Activated T-cell treated with anti-CD3 and anti-CD28 coated beads, Interleukin-2, amount 50 U/mL, for 24 hours (primary cell): Measurements from ENCODE around the gene MARCHF4.

Source experiments
- DNase-seq: peaks from one replicate; pipeline ENCODE4 v3.0.0-alpha.2; 2020
- H3K27ac Mint-ChIP-seq: 2 replicates; pipeline ENCODE4 v1.8.0; 2020; ENCODE audit warnings: mild to moderate bottlenecking, mixed read lengths
- H3K27me3 Mint-ChIP-seq: 2 replicates; pipeline ENCODE4 v1.8.0; 2020; ENCODE audit warnings: mixed read lengths
- H3K36me3 Mint-ChIP-seq: 2 replicates; pipeline ENCODE4 v1.8.0; 2020; ENCODE audit warnings: low read depth, mixed read lengths
- H3K4me1 Mint-ChIP-seq: 2 replicates; pipeline ENCODE4 v1.8.0; 2020; ENCODE audit warnings: low read depth, mixed read lengths
- H3K4me3 Mint-ChIP-seq: 2 replicates; pipeline ENCODE4 v1.8.0; 2020; ENCODE audit warnings: mild to moderate bottlenecking, moderate library complexity, mixed read lengths
- H3K9me3 Mint-ChIP-seq: 2 replicates; pipeline ENCODE4 v1.8.0; 2020; ENCODE audit warnings: mixed read lengths

The MARCHF4 gene

GRCh38 chr2:216348756-216349308, 23.5 kb downstream of the MARCHF4 start:
- peak overlapping the region; percentile 1 for H3K4me3 Mint-ChIP-seq
- peaks cover 86% of the 10 kb centered on the region for H3K4me1 Mint-ChIP-seq
- no peaks in the 10 kb centered on the region for H3K36me3 Mint-ChIP-seq
- no peak for DNase-seq
- H3K27ac Mint-ChIP-seq = peak overlapping the region; percentile 63
- H3K27me3 Mint-ChIP-seq = no peaks in the 10 kb centered on the region
- H3K9me3 Mint-ChIP-seq = no peaks in the 10 kb centered on the region

- no peak for DNase-seq
- H3K27ac Mint-ChIP-seq = peak overlapping the region; percentile 75
- no peak overlapping the region for H3K4me3 Mint-ChIP-seq
Observed at GRCh38 chr2:216346781-216347180, 25.5 kb downstream of the MARCHF4 start.

GRCh38 chr2:216345846-216346245, 26.4 kb downstream of the MARCHF4 start:
- H3K4me3 Mint-ChIP-seq = no peak overlapping the region
- no peak overlapping the region for H3K27ac Mint-ChIP-seq
- no peaks in the 10 kb centered on the region for H3K27me3 Mint-ChIP-seq
- no peaks in the 10 kb centered on the region for H3K36me3 Mint-ChIP-seq
- H3K4me1 Mint-ChIP-seq = peaks cover 70% of the 10 kb centered on the region
- H3K9me3 Mint-ChIP-seq = no peaks in the 10 kb centered on the region
- no peak for DNase-seq

More at GRCh38 chr2:216346781-216347180, 25.5 kb downstream of the MARCHF4 start:
- H3K4me1 Mint-ChIP-seq = peaks cover 69% of the 10 kb centered on the region
- H3K27me3 Mint-ChIP-seq = no peaks in the 10 kb centered on the region
- no peaks in the 10 kb centered on the region for H3K9me3 Mint-ChIP-seq
- H3K36me3 Mint-ChIP-seq = no peaks in the 10 kb centered on the region

DNA sequence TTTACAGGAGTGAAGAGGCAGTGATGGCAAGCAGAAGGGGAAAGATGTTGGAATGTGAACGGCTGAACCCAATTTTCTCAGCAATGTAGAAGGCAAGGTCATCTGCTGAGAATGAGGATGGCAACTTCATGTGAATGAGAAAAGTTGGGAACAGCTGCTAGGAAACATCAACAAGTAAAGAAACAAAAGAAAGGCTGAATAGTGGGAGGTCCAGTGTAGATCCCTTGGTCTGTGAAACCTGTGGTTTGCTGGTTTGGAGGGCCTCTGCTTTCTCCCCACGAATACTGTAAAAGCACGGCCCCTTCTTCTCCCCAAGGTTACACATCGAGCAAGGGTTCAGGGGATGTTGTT, 27.4 kb downstream of the MARCHF4 start:
- DNase-seq = no peak
- no peaks in the 10 kb centered on the region for H3K27me3 Mint-ChIP-seq
- no peak overlapping the region for H3K27ac Mint-ChIP-seq
- H3K4me1 Mint-ChIP-seq = peaks cover 70% of the 10 kb centered on the region
- no peaks in the 10 kb centered on the region for H3K36me3 Mint-ChIP-seq
- no peak overlapping the region for H3K4me3 Mint-ChIP-seq
- no peaks in the 10 kb centered on the region for H3K9me3 Mint-ChIP-seq

DNA sequence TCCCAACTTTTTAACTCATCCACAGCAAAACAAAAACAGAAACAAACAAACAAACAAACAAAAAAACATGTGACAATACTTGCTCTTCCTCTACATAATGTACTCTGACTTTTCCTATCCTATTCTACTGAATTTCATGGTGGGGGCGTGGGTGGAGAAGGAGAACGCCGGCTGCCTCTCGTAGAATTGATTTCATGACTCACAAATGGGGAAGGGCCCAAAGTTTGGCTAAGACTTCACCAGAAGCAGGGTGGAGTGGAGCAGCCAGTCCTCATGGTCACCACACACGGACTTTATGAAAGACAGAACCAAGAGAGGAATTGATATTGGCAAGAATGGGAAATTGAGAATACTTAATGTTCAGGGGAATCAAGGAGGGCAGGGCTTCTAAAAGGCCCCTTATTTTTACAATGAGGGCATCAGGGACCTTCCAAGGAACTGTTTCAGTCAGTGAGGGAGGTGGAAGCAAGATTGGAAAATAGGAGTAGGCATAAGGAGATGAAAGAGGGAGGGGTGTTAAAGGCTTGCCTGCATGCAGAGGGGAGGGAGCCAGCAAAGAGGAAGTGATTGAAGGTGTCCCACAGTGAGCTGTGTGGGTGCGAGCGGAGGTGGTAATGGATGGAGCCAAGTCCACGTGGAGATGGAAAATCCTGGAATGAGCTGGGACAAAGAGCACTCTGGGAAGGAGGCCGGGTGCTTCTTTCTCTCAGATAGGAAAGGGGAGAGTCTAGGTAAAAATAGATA, 27.9 kb downstream of the MARCHF4 start:
- DNase-seq = no peak

GRCh38 chr2:216343221-216343980, 28.9 kb downstream of the MARCHF4 start:
- no peak for DNase-seq
- Mint-ChIP-seq H3K9me3 (no peaks in the 10 kb centered on the region), H3K27ac (no peak overlapping the region), H3K4me1 (peaks cover 56% of the 10 kb centered on the region), H3K27me3 (no peaks in the 10 kb centered on the region), H3K36me3 (no peaks in the 10 kb centered on the region), H3K4me3 (no peak overlapping the region)

More for the DNA sequence above, 27.9 kb downstream of the MARCHF4 start:
- Mint-ChIP-seq H3K36me3 (no peaks in the 10 kb centered on the region), H3K4me1 (peaks cover 66% of the 10 kb centered on the region), H3K27ac (no peak overlapping the region), H3K4me3 (no peak overlapping the region), H3K27me3 (no peaks in the 10 kb centered on the region), H3K9me3 (no peaks in the 10 kb centered on the region)

DNA sequence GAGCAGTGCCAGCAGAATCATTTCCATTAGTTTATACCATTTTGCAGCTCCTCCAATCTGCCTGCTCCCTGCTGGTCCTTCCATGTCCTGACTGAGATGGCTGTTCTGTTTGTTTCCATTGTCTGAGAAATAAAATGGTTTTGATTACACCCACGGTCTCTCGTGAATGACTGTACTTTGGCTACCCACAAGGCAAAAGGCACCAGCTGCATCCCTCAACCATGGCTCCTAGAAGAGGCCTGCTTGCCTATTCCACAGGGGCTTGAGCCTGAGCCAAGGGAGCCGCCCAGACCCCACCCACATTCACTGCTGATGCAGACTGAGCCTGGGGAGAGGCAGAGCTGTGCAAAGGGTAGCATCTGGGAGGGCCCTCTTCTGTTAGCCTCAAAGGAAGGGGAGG, 31.2 kb downstream of the MARCHF4 start:
- Mint-ChIP-seq H3K9me3 (no peaks in the 10 kb centered on the region), H3K27ac (no peak overlapping the region), H3K36me3 (no peaks in the 10 kb centered on the region), H3K4me1 (peaks cover 39% of the 10 kb centered on the region), H3K4me3 (no peak overlapping the region), H3K27me3 (no peaks in the 10 kb centered on the region)
- no peak for DNase-seq

DNA sequence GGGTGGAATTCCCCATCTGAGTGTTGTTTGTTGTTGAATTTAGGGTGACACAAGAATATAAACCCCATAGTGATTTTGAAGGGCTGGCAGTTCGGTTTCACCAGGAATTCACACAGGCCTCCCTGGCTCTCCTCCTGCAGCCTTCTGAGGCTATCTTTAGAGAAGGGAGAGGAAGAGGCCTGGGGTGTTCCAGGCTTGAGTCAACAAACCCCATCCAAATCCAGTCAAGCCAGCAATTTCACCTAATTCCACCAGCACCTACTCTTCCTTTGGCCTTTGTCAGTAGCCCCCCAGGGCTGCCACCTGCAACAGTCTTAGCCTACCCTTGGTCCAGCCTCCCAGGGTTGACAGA, 32.0 kb downstream of the MARCHF4 start:
- H3K27me3 Mint-ChIP-seq = no peaks in the 10 kb centered on the region
- H3K36me3 Mint-ChIP-seq = no peaks in the 10 kb centered on the region
- peaks cover 35% of the 10 kb centered on the region for H3K4me1 Mint-ChIP-seq
- no peak overlapping the region for H3K27ac Mint-ChIP-seq
- no peak overlapping the region for H3K4me3 Mint-ChIP-seq
- no peaks in the 10 kb centered on the region for H3K9me3 Mint-ChIP-seq
- DNase-seq = no peak

- Mint-ChIP-seq H3K27ac (no peak overlapping the region), H3K4me1 (peaks cover 32% of the 10 kb centered on the region), H3K9me3 (no peaks in the 10 kb centered on the region), H3K36me3 (no peaks in the 10 kb centered on the region), H3K27me3 (no peaks in the 10 kb centered on the region), H3K4me3 (no peak overlapping the region)
- no peak for DNase-seq
Observed at GRCh38 chr2:216339456-216340279, 32.6 kb downstream of the MARCHF4 start.

DNA sequence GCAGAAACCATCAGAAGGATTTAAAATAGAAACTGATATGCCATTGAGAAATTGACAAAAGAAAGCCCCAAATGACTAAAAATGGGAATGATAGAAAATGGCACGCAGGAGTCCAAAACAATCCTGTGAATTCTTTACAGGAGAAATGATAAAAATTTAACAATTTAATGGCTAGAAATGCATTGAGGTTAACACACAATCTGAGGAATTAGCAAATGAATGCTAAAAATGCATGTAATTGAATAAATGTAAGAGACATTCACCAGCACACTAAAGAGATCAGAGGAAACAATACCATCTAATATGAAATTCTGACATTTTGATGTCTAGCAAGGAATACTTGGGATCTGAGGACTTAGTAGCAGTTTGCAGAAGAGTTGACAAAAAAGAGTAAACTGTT, 37.0 kb downstream of the MARCHF4 start:
- no peak for DNase-seq
- Mint-ChIP-seq H3K36me3 (no peaks in the 10 kb centered on the region), H3K4me1 (peaks cover 8% of the 10 kb centered on the region), H3K4me3 (no peak overlapping the region), H3K27me3 (no peaks in the 10 kb centered on the region), H3K9me3 (no peaks in the 10 kb centered on the region), H3K27ac (no peak overlapping the region)

GRCh38 chr2:216328347-216328746, 43.9 kb downstream of the MARCHF4 start:
- Mint-ChIP-seq H3K27ac (no peak overlapping the region), H3K36me3 (no peaks in the 10 kb centered on the region)

DNA sequence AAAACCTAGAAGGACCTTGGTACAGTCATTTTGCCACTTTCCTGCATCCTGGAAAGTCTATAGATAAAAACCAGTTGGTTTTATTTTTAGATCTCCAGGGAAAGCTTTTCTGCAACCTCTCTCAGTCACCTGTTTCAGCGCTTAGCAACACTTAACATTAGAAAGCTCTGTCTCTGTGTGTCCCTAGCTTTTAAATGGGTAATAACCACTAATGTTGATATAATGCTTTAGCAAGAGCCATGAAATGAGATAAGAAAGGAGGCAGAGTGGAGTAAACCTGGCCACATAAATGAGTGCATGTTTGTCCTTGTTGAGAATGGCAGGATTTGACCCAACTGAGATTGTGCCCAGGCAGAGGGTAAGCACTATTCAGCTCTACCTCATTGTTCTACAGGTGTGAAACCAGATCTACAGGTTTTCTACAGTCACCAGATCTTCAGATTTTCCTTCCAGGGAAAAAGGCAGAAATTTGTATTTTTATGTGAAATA, 44.8 kb downstream of the MARCHF4 start:
- no peak overlapping the region for H3K4me3 Mint-ChIP-seq
- no peak for DNase-seq
- no peaks in the 10 kb centered on the region for H3K9me3 Mint-ChIP-seq
- no peak overlapping the region for H3K27ac Mint-ChIP-seq
- no peaks in the 10 kb centered on the region for H3K36me3 Mint-ChIP-seq
- no peaks in the 10 kb centered on the region for H3K27me3 Mint-ChIP-seq
- H3K4me1 Mint-ChIP-seq = no peaks in the 10 kb centered on the region

More at GRCh38 chr2:216328347-216328746, 43.9 kb downstream of the MARCHF4 start:
- no peaks in the 10 kb centered on the region for H3K27me3 Mint-ChIP-seq
- H3K9me3 Mint-ChIP-seq = no peaks in the 10 kb centered on the region
- no peak for DNase-seq
- no peak overlapping the region for H3K4me3 Mint-ChIP-seq
- H3K4me1 Mint-ChIP-seq = no peaks in the 10 kb centered on the region
